ENCODE data around the gene PDLIM5.

The PDLIM5 gene

GRCh38 chr4:94689155-94689860, 237.6 kb downstream of the PDLIM5 start:
- Mint-ChIP-seq H3K9me3 (no peaks in the 10 kb centered on the region), H3K36me3 (no peaks in the 10 kb centered on the region), H3K4me1 (no peaks in the 10 kb centered on the region), H3K4me3 (no peak overlapping the region), H3K27ac (no peak overlapping the region)
- no peak for ATAC-seq
- no peak for DNase-seq (ENCODE audit: low spot score in 2 of 2)

GRCh38 chr4:94690851-94691254, 239.1 kb downstream of the PDLIM5 start:
- Mint-ChIP-seq H3K4me3 (no peak overlapping the region), H3K27ac (no peak overlapping the region), H3K36me3 (no peaks in the 10 kb centered on the region), H3K4me1 (no peaks in the 10 kb centered on the region), H3K9me3 (no peaks in the 10 kb centered on the region)
- ATAC-seq (no peak), DNase-seq (ENCODE audit: low spot score in 2 of 2) (no peak)

- no peak for DNase-seq (ENCODE audit: low spot score in 2 of 2)
- ATAC-seq = no peak
- Mint-ChIP-seq H3K36me3 (no peaks in the 10 kb centered on the region), H3K9me3 (no peaks in the 10 kb centered on the region), H3K4me3 (no peak overlapping the region), H3K27ac (no peak overlapping the region), H3K4me1 (no peaks in the 10 kb centered on the region)
These were observed 239.8 kb downstream of the PDLIM5 start for GRCh38 chr4:94691552-94691951.

- DNase-seq (ENCODE audit: low spot score in 2 of 2) (no peak), ATAC-seq (no peak)
- H3K9me3 Mint-ChIP-seq = no peaks in the 10 kb centered on the region
- no peak overlapping the region for H3K4me3 Mint-ChIP-seq
- no peaks in the 10 kb centered on the region for H3K4me1 Mint-ChIP-seq
- no peak overlapping the region for H3K27ac Mint-ChIP-seq
- H3K36me3 Mint-ChIP-seq = no peaks in the 10 kb centered on the region
These were observed 243.6 kb downstream of the PDLIM5 start for GRCh38 chr4:94695384-94695783.

GRCh38 chr4:94698187-94698586, 246.4 kb downstream of the PDLIM5 start:
- Mint-ChIP-seq H3K4me3 (no peak overlapping the region), H3K36me3 (no peaks in the 10 kb centered on the region), H3K4me1 (no peaks in the 10 kb centered on the region), H3K9me3 (no peaks in the 10 kb centered on the region), H3K27ac (no peak overlapping the region)
- no peak for DNase-seq (ENCODE audit: low spot score in 2 of 2)
- ATAC-seq = no peak

GRCh38 chr4:94700298-94700697, 248.6 kb downstream of the PDLIM5 start:
- Mint-ChIP-seq H3K4me3 (no peak overlapping the region), H3K27ac (no peak overlapping the region), H3K9me3 (no peaks in the 10 kb centered on the region), H3K4me1 (no peaks in the 10 kb centered on the region), H3K36me3 (no peaks in the 10 kb centered on the region)
- ATAC-seq = no peak
- DNase-seq (ENCODE audit: low spot score in 2 of 2) = no peak

- no peaks in the 10 kb centered on the region for H3K4me1 Mint-ChIP-seq
- H3K9me3 Mint-ChIP-seq = peaks cover 3% of the 10 kb centered on the region
- no peak overlapping the region for H3K4me3 Mint-ChIP-seq
- ATAC-seq (no peak), DNase-seq (ENCODE audit: low spot score in 2 of 2) (no peak)
- H3K27ac Mint-ChIP-seq = no peak overlapping the region
- no peaks in the 10 kb centered on the region for H3K36me3 Mint-ChIP-seq
These were observed 250.0 kb downstream of the PDLIM5 start for GRCh38 chr4:94701631-94702300.

- no peak for ATAC-seq
- Mint-ChIP-seq H3K4me3 (no peak overlapping the region), H3K27ac (no peak overlapping the region), H3K36me3 (no peaks in the 10 kb centered on the region), H3K4me1 (no peaks in the 10 kb centered on the region), H3K9me3 (peaks cover 3% of the 10 kb centered on the region)
- DNase-seq (ENCODE audit: low spot score in 2 of 2) = no peak
These were observed 259.9 kb downstream of the PDLIM5 start for GRCh38 chr4:94711635-94712034.

GRCh38 chr4:94714365-94715160, 262.8 kb downstream of the PDLIM5 start:
- Mint-ChIP-seq H3K9me3 (peaks cover 3% of the 10 kb centered on the region), H3K4me1 (no peaks in the 10 kb centered on the region), H3K36me3 (no peaks in the 10 kb centered on the region), H3K27ac (no peak overlapping the region), H3K4me3 (no peak overlapping the region)
- ATAC-seq (no peak), DNase-seq (ENCODE audit: low spot score in 2 of 2) (no peak)

GRCh38 chr4:94715726-94716125, 264.0 kb downstream of the PDLIM5 start:
- H3K27ac Mint-ChIP-seq = no peak overlapping the region
- ATAC-seq (no peak), DNase-seq (ENCODE audit: low spot score in 2 of 2) (no peak)
- H3K36me3 Mint-ChIP-seq = no peaks in the 10 kb centered on the region
- H3K4me1 Mint-ChIP-seq = no peaks in the 10 kb centered on the region
- H3K4me3 Mint-ChIP-seq = no peak overlapping the region
- peaks cover 3% of the 10 kb centered on the region for H3K9me3 Mint-ChIP-seq
